Measurements from ENCODE around the gene BTN1A1. TPM values are rescaled to one million over a fixed set of nuclear protein-coding genes. Genes with fewer than 3 reads are reported as not detected.

The BTN1A1 gene
- total RNA-seq, 1 experiment from 2014 or later = 0.10 TPM

DNA sequence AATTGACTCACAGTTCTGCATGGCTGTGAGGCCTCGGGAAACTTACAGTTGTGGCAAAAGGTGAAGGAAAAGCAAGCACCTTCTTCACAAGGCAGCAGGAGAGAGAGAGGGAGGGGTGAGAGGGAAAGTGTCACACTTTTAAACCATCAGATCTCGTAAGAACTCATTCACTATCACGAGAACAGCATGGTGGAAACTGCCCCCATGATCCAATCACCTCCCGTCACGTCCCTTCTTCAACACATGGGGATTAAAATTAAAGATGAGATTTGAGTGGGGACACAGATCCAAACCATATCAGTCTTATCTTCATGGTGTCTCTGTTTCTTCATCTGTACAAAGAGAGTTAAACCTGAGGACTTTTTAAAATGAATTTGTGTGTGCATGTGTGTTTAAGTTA, 13.7 kb upstream of the BTN1A1 start:
- Histone ChIP-seq H3K27me3 (ENCODE audit: control insufficient read depth, insufficient read depth, low read length) (no peaks in the 10 kb centered on the region), H3K9me3 (ENCODE audit: control insufficient read depth, insufficient read depth, low read depth, low read length) (no peaks in the 10 kb centered on the region), H3K27ac (ENCODE audit: low read length) (no peak overlapping the region), H3K4me1 (ENCODE audit: control insufficient read depth, insufficient read depth, low read length) (no peaks in the 10 kb centered on the region), H3K36me3 (ENCODE audit: control insufficient read depth, insufficient read depth, low read length) (no peaks in the 10 kb centered on the region), H3K4me3 (ENCODE audit: low read depth in 2 of 2, low read length in 2 of 2) (no peak overlapping the region)
- no peak for ATAC-seq
- no TSS peak for BruUV-seq (replicated peaks)
- DNase-seq (ENCODE audit: low read depth, low spot score) = no peak
- ChIA-PET POLR2A (no interaction called here), CTCF (no interaction called here)
- no peak for TF ChIP-seq CTCF (IDR thresholded peaks at IDR 0.05)
- no peak for TF ChIP-seq POLR2AphosphoS5 (IDR thresholded peaks at IDR 0.05; ENCODE audit: low read depth, low read length)
- no peak for TF ChIP-seq REST (IDR thresholded peaks at IDR 0.05; ENCODE audit: insufficient read depth in 1 of 2, low read depth in 2 of 2, low read length in 1 of 2)
- TF ChIP-seq SIN3A (IDR thresholded peaks at IDR 0.05; ENCODE audit: borderline replicate concordance, insufficient read depth, low read depth, low read length) = no peak
- no peak for TF ChIP-seq TCF7L2 (IDR thresholded peaks at IDR 0.05; ENCODE audit: low read depth, low read length)
- in situ Hi-C loops (cut with HindIII; ENCODE audit: low pct_unique_long_range_greater_than_20kb, low sequenced_read_pairs) = no loop called here
- intact Hi-C loops (cut with micrococcal nuclease; ENCODE audit: unreplicated experiment) = no loop called here

GRCh38 chr6:26487466-26487865, 12.6 kb upstream of the BTN1A1 start:
- POLR2A ChIA-PET = no interaction called here
- BruUV-seq (replicated peaks) = no TSS peak
- in situ Hi-C loops (cut with HindIII; ENCODE audit: low pct_unique_long_range_greater_than_20kb, low sequenced_read_pairs) = no loop called here
- Histone ChIP-seq H3K9me3 (ENCODE audit: control insufficient read depth, insufficient read depth, low read depth, low read length) (no peaks in the 10 kb centered on the region), H3K27ac (ENCODE audit: low read length) (no peak overlapping the region), H3K36me3 (ENCODE audit: control insufficient read depth, insufficient read depth, low read length) (no peaks in the 10 kb centered on the region), H3K4me1 (ENCODE audit: control insufficient read depth, insufficient read depth, low read length) (no peaks in the 10 kb centered on the region), H3K27me3 (ENCODE audit: control insufficient read depth, insufficient read depth, low read length) (no peaks in the 10 kb centered on the region), H3K4me3 (ENCODE audit: low read depth in 2 of 2, low read length in 2 of 2) (no peak overlapping the region)
- intact Hi-C loops (cut with micrococcal nuclease; ENCODE audit: unreplicated experiment) = no loop called here
- DNase-seq (ENCODE audit: low read depth, low spot score) (no peak), ATAC-seq (no peak)
- CTCF ChIA-PET = no interaction called here
- TF ChIP-seq CTCF (IDR thresholded peaks at IDR 0.05) (no peak), POLR2AphosphoS5 (IDR thresholded peaks at IDR 0.05; ENCODE audit: low read depth, low read length) (no peak), SIN3A (IDR thresholded peaks at IDR 0.05; ENCODE audit: borderline replicate concordance, insufficient read depth, low read depth, low read length) (no peak), REST (IDR thresholded peaks at IDR 0.05; ENCODE audit: insufficient read depth in 1 of 2, low read depth in 2 of 2, low read length in 1 of 2) (no peak), TCF7L2 (IDR thresholded peaks at IDR 0.05; ENCODE audit: low read depth, low read length) (no peak)

Measured in Panc1 (cell line).